Right lobe of liver (tissue), 6 donors: ENCODE data around the gene SREBF2. TPM values are rescaled to one million over a fixed set of nuclear protein-coding genes. Genes with fewer than 3 reads are reported as not detected.

Experiments used
- ATAC-seq, 4 donors: fragments of 200-7000 bp; cut with Tn5 transposase; one replicate each; pipeline ENCODE4 v1.9.1; 2020; ENCODE audit warnings: mild to moderate bottlenecking in 4 of 4, moderate library complexity in 4 of 4
- DNase-seq, 3 donors: peaks; one replicate each; pipeline ENCODE4 v3.0.0-alpha.2; 2020
- H3K27ac ChIP-seq, 3 donors: fragments of 200-600 bp; one replicate each; pipeline ENCODE4 v1.8.0; 2022
- H3K27me3 ChIP-seq, 2 donors: fragments of 200-600 bp; one replicate each; pipeline ENCODE4 v1.8.0; 2022
- H3K36me3 ChIP-seq, 4 donors: fragments of 200-600 bp; sonication (generic) in 1 of 4; one replicate each; pipeline versions ENCODE4 v1.5.1 to v1.8.0; 2017 to 2022; ENCODE audit warnings: control low read depth in 1 of 4
- H3K4me1 ChIP-seq, 4 donors: fragments of 200-600 bp; sonication (generic) in 1 of 4; one replicate each; pipeline versions ENCODE4 v1.5.1 to v1.8.0; 2017 to 2022; ENCODE audit warnings: control low read depth in 1 of 4
- H3K4me3 ChIP-seq, 3 donors: fragments of 200-600 bp; one replicate each; pipeline ENCODE4 v1.8.0; 2022
- H3K9me3 ChIP-seq, 4 donors: fragments of 200-600 bp; sonication (generic) in 1 of 4; one replicate each; pipeline versions ENCODE4 v1.5.1 to v1.8.0; 2017 to 2022; ENCODE audit warnings: control low read depth in 1 of 4
- POLR2A ChIP-seq: fragments of 450-650 bp; IDR thresholded peaks from one replicate; pipeline ENCODE4 v1.6.1; 2017; ENCODE audit warnings: antibody characterized with exemption, mild to moderate bottlenecking
- WGBS: methylation state at CpG from one replicate; pipeline ENCODE4 v1.1.6; 2018; ENCODE audit warnings: low coverage, low lambda C conversion rate; ENCODE audit not compliant: insufficient coverage; ENCODE audit errors: missing lambda C conversion rate; 5-methylcytosine and 5-hydroxymethylcytosine counted together
- intact Hi-C, 2 donors: fragments of 100-400 bp; cut with DNase I; formaldehyde crosslinking; loops; one replicate each; pipeline versions ENCODE4 v1.11.2 to v1.14.1; 2022
- total RNA-seq, 6 experiments: library from RNA; depleted of rRNA in 2 of 6; stranded (reverse); fragments of >200 nt in 2 of 6; fragmentation: NEBNext Ultra II Directional in 3 of 6; extraction: Animal tissue kit (Norgen Biotek cat#: 25700) in 3 of 6; gene quantifications; one replicate each; pipeline versions ENCODE4 v1.1.0 to v1.2.4, GENCODE V29; 2016 to 2023
- TF ChIP-seq, protein P1 (sequence below), 4 donors: fragments of 200-600 bp in 3 of 4; fragments of 450-650 bp in 1 of 4; IDR thresholded peaks; one replicate each; pipeline versions ENCODE4 v1.5.1 to v1.8.0; 2016 to 2022; ENCODE audit warnings: antibody characterized with exemption in 4 of 4, mild to moderate bottlenecking in 2 of 4
- donor health status: DM: no; HTN: yes; CAD: no.
- donor health status: DM: no; HTN: no; CAD: no.
- donor health status: DM: no; HTN: no; CAD: no.
- donor health status: DM: no; HTN: yes; CAD: no.
- donor health status: DM: no; HTN: yes; CAD: no.

Gene SREBF2
- total RNA-seq, 6 experiments from 2014 or later = 26.7 to 63.4 (median 37.2) TPM

DNA sequence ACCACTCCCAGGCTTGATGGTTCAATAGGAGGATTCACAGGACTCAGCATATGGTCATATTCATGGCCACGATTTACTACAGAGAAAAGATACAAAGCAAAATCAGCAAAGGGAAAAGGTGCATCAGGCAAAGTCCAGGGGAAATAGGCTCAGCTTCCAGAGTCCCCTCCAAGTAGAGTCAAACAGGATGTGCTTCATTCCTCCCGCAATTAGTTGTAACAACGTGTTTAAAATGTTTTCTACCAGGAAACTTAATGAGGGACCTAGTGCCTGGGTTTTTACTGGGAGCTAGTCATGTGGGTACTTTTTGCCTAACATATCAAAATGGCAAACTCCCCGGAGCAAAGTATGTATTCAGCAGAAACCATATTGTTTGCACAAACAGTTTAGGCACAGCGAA lies 14.9 kb upstream of the SREBF2 start:
- Histone ChIP-seq H3K27me3 (no peaks in the 10 kb centered on the region), H3K36me3 (peaks cover 0 to 4% (median 0%) of the 10 kb centered on the region in 4 donors), H3K4me1 (no peaks in the 10 kb centered on the region), H3K27ac (no peak overlapping the region), H3K4me3 (no peak overlapping the region), H3K9me3 (no peaks in the 10 kb centered on the region)
- ATAC-seq = no peak
- 80% methylated on average over 5 of the region's 5 CpGs for WGBS
- intact Hi-C loops = loop anchor here in 1 of 2 donors (5.0 kb wide), 1 partner anchor 124 kb away; no protein-coding TSS in a partner anchor
- TF ChIP-seq, protein P1, sequence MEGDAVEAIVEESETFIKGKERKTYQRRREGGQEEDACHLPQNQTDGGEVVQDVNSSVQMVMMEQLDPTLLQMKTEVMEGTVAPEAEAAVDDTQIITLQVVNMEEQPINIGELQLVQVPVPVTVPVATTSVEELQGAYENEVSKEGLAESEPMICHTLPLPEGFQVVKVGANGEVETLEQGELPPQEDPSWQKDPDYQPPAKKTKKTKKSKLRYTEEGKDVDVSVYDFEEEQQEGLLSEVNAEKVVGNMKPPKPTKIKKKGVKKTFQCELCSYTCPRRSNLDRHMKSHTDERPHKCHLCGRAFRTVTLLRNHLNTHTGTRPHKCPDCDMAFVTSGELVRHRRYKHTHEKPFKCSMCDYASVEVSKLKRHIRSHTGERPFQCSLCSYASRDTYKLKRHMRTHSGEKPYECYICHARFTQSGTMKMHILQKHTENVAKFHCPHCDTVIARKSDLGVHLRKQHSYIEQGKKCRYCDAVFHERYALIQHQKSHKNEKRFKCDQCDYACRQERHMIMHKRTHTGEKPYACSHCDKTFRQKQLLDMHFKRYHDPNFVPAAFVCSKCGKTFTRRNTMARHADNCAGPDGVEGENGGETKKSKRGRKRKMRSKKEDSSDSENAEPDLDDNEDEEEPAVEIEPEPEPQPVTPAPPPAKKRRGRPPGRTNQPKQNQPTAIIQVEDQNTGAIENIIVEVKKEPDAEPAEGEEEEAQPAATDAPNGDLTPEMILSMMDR (IDR thresholded peaks at IDR 0.05) = no peak
- no peak for DNase-seq

DNA sequence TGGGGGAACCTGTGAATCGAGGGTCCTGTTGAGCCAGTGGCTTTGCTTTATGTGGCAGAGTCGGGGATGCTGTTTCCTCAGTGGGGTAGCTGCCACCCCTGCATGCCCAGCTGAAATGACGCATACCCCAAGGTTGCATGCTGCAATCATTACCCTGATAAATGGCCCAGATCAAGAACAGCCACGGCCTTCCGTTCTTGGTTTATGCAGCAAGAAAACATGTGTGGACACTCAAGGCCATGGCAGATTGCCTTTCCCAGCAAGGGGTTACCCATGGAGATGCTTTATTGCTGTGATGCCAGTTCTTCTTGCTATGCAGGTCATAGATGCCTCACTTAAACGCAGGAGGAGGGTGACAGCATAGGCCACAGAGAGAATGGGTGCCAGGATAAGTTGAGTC lies 14.3 kb upstream of the SREBF2 start:
- ATAC-seq = no peak
- 95% methylated on average over 2 of the region's 6 CpGs for WGBS
- H3K27me3 ChIP-seq = no peaks in the 10 kb centered on the region
- H3K4me1 ChIP-seq = no peaks in the 10 kb centered on the region
- peaks cover 0 to 4% (median 0%) of the 10 kb centered on the region in 4 donors for H3K36me3 ChIP-seq
- no peak for DNase-seq
- H3K9me3 ChIP-seq = no peaks in the 10 kb centered on the region
- no peak for TF ChIP-seq POLR2A
- TF ChIP-seq, protein P1 (IDR thresholded peaks at IDR 0.05) = no peak
- intact Hi-C loops = loop anchor here in 1 of 2 donors (5.0 kb wide), 1 partner anchor 124 kb away; no protein-coding TSS in a partner anchor
- no peak overlapping the region for H3K4me3 ChIP-seq
- no peak overlapping the region for H3K27ac ChIP-seq

DNA sequence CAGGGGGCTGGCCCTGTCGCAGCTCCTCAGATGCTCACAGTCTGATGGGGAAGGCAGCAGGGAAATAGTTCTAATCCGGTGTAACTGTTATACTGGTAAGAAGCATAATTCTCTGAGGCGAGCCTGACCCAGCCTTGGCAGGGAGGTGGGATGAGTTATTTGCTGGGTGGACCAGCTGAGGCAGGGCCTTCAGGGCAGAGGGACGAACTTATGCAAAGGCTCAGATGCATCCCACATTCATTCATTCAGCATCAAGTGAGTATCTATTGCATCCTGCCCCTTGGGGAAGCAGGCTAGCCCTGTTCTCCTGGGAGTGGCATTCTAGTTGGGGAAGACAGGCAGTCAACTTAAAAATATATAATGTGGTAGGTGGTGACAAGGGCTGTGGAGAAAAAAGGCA lies 13.6 kb upstream of the SREBF2 start:
- H3K27me3 ChIP-seq = no peaks in the 10 kb centered on the region
- H3K4me1 ChIP-seq = no peaks in the 10 kb centered on the region
- no peak overlapping the region for H3K4me3 ChIP-seq
- WGBS = 89% methylated on average over 4 of the region's 4 CpGs
- H3K9me3 ChIP-seq = no peaks in the 10 kb centered on the region
- ATAC-seq (no peak), DNase-seq (no peak)
- no peak overlapping the region for H3K27ac ChIP-seq
- TF ChIP-seq POLR2A = no peak
- TF ChIP-seq, protein P1 (IDR thresholded peaks at IDR 0.05) = no peak
- peaks cover 0 to 4% (median 0%) of the 10 kb centered on the region in 4 donors for H3K36me3 ChIP-seq
- intact Hi-C loops = loop anchor here in 1 of 2 donors (5.0 kb wide), 1 partner anchor 123 kb away; no protein-coding TSS in a partner anchor

DNA sequence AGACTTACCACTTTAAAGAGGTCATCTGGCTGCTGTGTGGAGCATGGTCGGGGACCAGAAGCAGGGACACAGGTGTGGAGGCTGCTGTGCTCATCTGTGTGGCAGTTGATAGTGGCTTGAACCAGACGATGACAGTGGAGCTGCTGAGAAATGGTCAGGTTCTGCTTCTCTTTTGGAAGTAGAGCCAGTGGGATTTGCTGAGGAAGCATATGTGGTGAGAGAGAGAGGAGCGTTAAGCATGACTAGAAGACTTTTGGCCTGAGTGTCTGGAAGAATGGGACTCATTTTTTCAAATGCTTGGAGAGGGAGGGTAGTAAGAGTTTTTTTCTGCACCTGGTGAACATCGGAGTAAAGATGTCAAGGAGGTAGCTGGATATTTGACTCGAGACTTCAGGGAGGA lies 12.5 kb upstream of the SREBF2 start:
- H3K9me3 ChIP-seq = no peaks in the 10 kb centered on the region
- no peaks in the 10 kb centered on the region for H3K27me3 ChIP-seq
- no peak overlapping the region for H3K4me3 ChIP-seq
- TF ChIP-seq POLR2A = no peak
- TF ChIP-seq, protein P1 (IDR thresholded peaks at IDR 0.05) = no peak
- H3K4me1 ChIP-seq = no peaks in the 10 kb centered on the region
- 86% methylated on average over 4 of the region's 5 CpGs for WGBS
- intact Hi-C loops = no loop called here
- H3K27ac ChIP-seq = no peak overlapping the region
- DNase-seq (no peak), ATAC-seq (no peak)
- peaks cover 0 to 4% (median 0%) of the 10 kb centered on the region in 4 donors for H3K36me3 ChIP-seq
